HUES64 (cell line): ENCODE results near the gene MOV10L1.
A peak's percentile ranks its signal among the peaks of the same experiment; 100 is the strongest.

Experiments used
- H3K27ac ChIP-seq: 2 replicates; pipeline ENCODE4 v1.7.0; 2013; ENCODE audit warnings: low read depth, low read length, inconsistent platforms
- H3K27me3 ChIP-seq: 2 replicates; pipeline ENCODE4 v1.6.1; 2013; ENCODE audit warnings: mild to moderate bottlenecking, low read length; ENCODE audit not compliant: insufficient read depth
- H3K36me3 ChIP-seq: 2 replicates; pipeline ENCODE4 v1.6.1; 2013; ENCODE audit warnings: mild to moderate bottlenecking, low read length; ENCODE audit not compliant: insufficient read depth
- H3K4me1 ChIP-seq: 2 replicates; pipeline ENCODE4 v1.6.1; 2013; ENCODE audit warnings: mild to moderate bottlenecking, low read length, moderate library complexity; ENCODE audit not compliant: insufficient read depth
- H3K4me3 ChIP-seq: 2 replicates; pipeline ENCODE4 v1.5.1; 2013; ENCODE audit warnings: mild to moderate bottlenecking, low read length, moderate library complexity
- H3K9ac ChIP-seq: 2 replicates; pipeline ENCODE4 v1.6.1; 2013; ENCODE audit warnings: mild to moderate bottlenecking, low read depth, low read length
- H3K9me3 ChIP-seq: 2 replicates; pipeline ENCODE4 v1.6.1; 2013; ENCODE audit warnings: low read depth, low read length; ENCODE audit not compliant: insufficient read depth
- WGBS: fragments of 150-250, 120-280 bp; methylation state at CpG from one replicate; pipeline ENCODE4 v1.1.7; 2013; ENCODE audit warnings: missing lambda C conversion rate; 5-methylcytosine and 5-hydroxymethylcytosine counted together

The MOV10L1 gene

GRCh38 chr22:50192436-50193204 lies 102.8 kb downstream of the MOV10L1 start:
- no peak overlapping the region for H3K9ac ChIP-seq
- no peaks in the 10 kb centered on the region; the same call in 1 of the 2 replicates for H3K4me1 ChIP-seq
- peaks cover 25% of the 10 kb centered on the region for H3K36me3 ChIP-seq
- H3K9me3 ChIP-seq: no peaks in the 10 kb centered on the region
- no peak overlapping the region for H3K27ac ChIP-seq
- no peak overlapping the region for H3K4me3 ChIP-seq
- no peaks in the 10 kb centered on the region for H3K27me3 ChIP-seq
- 94% methylated on average over 25 of the region's 25 CpGs for WGBS

- H3K9ac ChIP-seq: no peak overlapping the region
- H3K4me1 ChIP-seq: no peaks in the 10 kb centered on the region; the same call in 1 of the 2 replicates
- H3K4me3 ChIP-seq: no peak overlapping the region
Measured at GRCh38 chr22:50193621-50194020, 103.8 kb downstream of the MOV10L1 start.

GRCh38 chr22:50194037-50194805 lies 104.4 kb downstream of the MOV10L1 start:
- H3K9ac ChIP-seq: no peak overlapping the region
- H3K4me3 ChIP-seq: no peak overlapping the region
- 95% methylated on average over 44 of the region's 44 CpGs for WGBS
- no peaks in the 10 kb centered on the region; the same call in 1 of the 2 replicates for H3K4me1 ChIP-seq
- no peaks in the 10 kb centered on the region for H3K27me3 ChIP-seq
- H3K27ac ChIP-seq: no peak overlapping the region
- H3K9me3 ChIP-seq: no peaks in the 10 kb centered on the region
- peaks cover 31% of the 10 kb centered on the region for H3K36me3 ChIP-seq

More at GRCh38 chr22:50193621-50194020, 103.8 kb downstream of the MOV10L1 start:
- WGBS: 92% methylated on average over 8 of the region's 8 CpGs
- no peaks in the 10 kb centered on the region for H3K27me3 ChIP-seq
- H3K36me3 ChIP-seq: peaks cover 29% of the 10 kb centered on the region
- H3K27ac ChIP-seq: no peak overlapping the region
- H3K9me3 ChIP-seq: no peaks in the 10 kb centered on the region

- WGBS: 95% methylated on average over 18 of the region's 18 CpGs
- no peak overlapping the region for H3K9ac ChIP-seq
Measured at GRCh38 chr22:50196256-50196655, 106.5 kb downstream of the MOV10L1 start.

GRCh38 chr22:50197000-50197800 lies 107.4 kb downstream of the MOV10L1 start:
- Histone ChIP-seq H3K9me3 (no peaks in the 10 kb centered on the region), H3K4me3 (no peak overlapping the region), H3K36me3 (peaks cover 31% of the 10 kb centered on the region), H3K27me3 (peaks cover 6% of the 10 kb centered on the region), H3K9ac (no peak overlapping the region), H3K4me1 (no peaks in the 10 kb centered on the region), H3K27ac (no peak overlapping the region)
- WGBS: 93% methylated on average over 23 of the region's 23 CpGs

More at GRCh38 chr22:50196256-50196655, 106.5 kb downstream of the MOV10L1 start:
- Histone ChIP-seq H3K4me3 (no peak overlapping the region), H3K36me3 (peaks cover 31% of the 10 kb centered on the region), H3K9me3 (no peaks in the 10 kb centered on the region), H3K27me3 (no peaks in the 10 kb centered on the region), H3K27ac (no peak overlapping the region), H3K4me1 (no peaks in the 10 kb centered on the region)

- Histone ChIP-seq H3K4me3 (no peak overlapping the region), H3K27me3 (peaks cover 6% of the 10 kb centered on the region), H3K27ac (no peak overlapping the region), H3K9ac (no peak overlapping the region), H3K36me3 (peaks cover 35% of the 10 kb centered on the region), H3K9me3 (0 out of 2 replicates have a peak, but pooled peaks cover under 1% of the 10 kb centered on the region), H3K4me1 (no peaks in the 10 kb centered on the region)
- 96% methylated on average over 61 of the region's 61 CpGs for WGBS
Measured at GRCh38 chr22:50197856-50198623, 108.2 kb downstream of the MOV10L1 start.

- 93% methylated on average over 16 of the region's 16 CpGs for WGBS
- H3K27me3 ChIP-seq: peaks cover 6% of the 10 kb centered on the region
- no peak overlapping the region for H3K27ac ChIP-seq
- H3K9ac ChIP-seq: no peak overlapping the region
- H3K36me3 ChIP-seq: peaks cover 37% of the 10 kb centered on the region
- H3K9me3 ChIP-seq: 0 out of 2 replicates have a peak, but pooled peaks cover 3% of the 10 kb centered on the region
- no peak overlapping the region for H3K4me3 ChIP-seq
- no peaks in the 10 kb centered on the region for H3K4me1 ChIP-seq
Measured at GRCh38 chr22:50198624-50199017, 108.8 kb downstream of the MOV10L1 start.

GRCh38 chr22:50199251-50199721 lies 109.5 kb downstream of the MOV10L1 start:
- peak overlapping the region; percentile 77 for H3K4me3 ChIP-seq
- H3K9me3 ChIP-seq: 0 out of 2 replicates have a peak, but pooled peaks cover 3% of the 10 kb centered on the region
- 94% methylated on average over 18 of the region's 18 CpGs for WGBS
- H3K27me3 ChIP-seq: peaks cover 6% of the 10 kb centered on the region
- H3K36me3 ChIP-seq: peaks cover 35% of the 10 kb centered on the region
- H3K27ac ChIP-seq: no peak overlapping the region; the same call in 1 of the 2 replicates
- H3K4me1 ChIP-seq: no peaks in the 10 kb centered on the region
- H3K9ac ChIP-seq: no peak overlapping the region

GRCh38 chr22:50199829-50200460 lies 110.1 kb downstream of the MOV10L1 start:
- H3K4me3 ChIP-seq: peak overlapping the region; percentile 77
- 0 out of 2 replicates have a peak, but pooled peaks cover 3% of the 10 kb centered on the region for H3K9me3 ChIP-seq
- H3K36me3 ChIP-seq: peaks cover 33% of the 10 kb centered on the region
- 0 out of 2 replicates have a peak overlapping the region, but pooled peaks have one; percentile 25 for H3K27ac ChIP-seq
- H3K27me3 ChIP-seq: peaks cover 6% of the 10 kb centered on the region
- peak overlapping the region; percentile 48 for H3K9ac ChIP-seq
- no peaks in the 10 kb centered on the region for H3K4me1 ChIP-seq
- WGBS: 7% methylated on average over 32 of the region's 34 CpGs
